ENCODE results near the gene LAMC1.

GRCh38 chr1:183178545-183178944 is 155.3 kb downstream of the LAMC1 start:
- TF ChIP-seq ZBTB7A (tag by site-specific recombination; IDR thresholded peaks at IDR 0.05; ENCODE audit: low read depth) (no peak), ZBTB8A (tag by site-specific recombination; IDR thresholded peaks at IDR 0.05) (no peak)

Data from HEK293 (cell line).